HEK293 (cell line): ENCODE measurements around the gene CD69.
A peak's percentile ranks its signal among the peaks of the same experiment; 100 is the strongest.

Source experiments
- CTCF ChIA-PET: fragments of 350-600 bp; formaldehyde crosslinking; extraction: SDS; loops from one replicate; lab custom pipeline; 2021; ENCODE audit warnings: antibody characterized with exemption; lab: Yijun Ruan, JAX
- POLR2A ChIA-PET: fragments of 300-600 bp; formaldehyde crosslinking; extraction: SDS; loops from one replicate; lab custom pipeline; 2020; ENCODE audit warnings: antibody characterized with exemption, inconsistent platforms; lab: Yijun Ruan, JAX
- H3K27ac ChIP-seq: fragments of 200-500 bp; sonication (Bioruptor generic); 2 replicates; pipeline ENCODE4 v1.5.1; 2014; ENCODE audit warnings: low read depth, low read length, control low read depth, inconsistent platforms; ENCODE audit errors: extremely low read depth
- H3K36me3 ChIP-seq, 2 experiments: fragments of 200-500 bp in 1 of 2; sonication (Bioruptor generic) in 1 of 2; 1 replicate in 1 of 2; 2 replicates in 1 of 2; pipeline ENCODE4 v1.5.1; 2014 to 2017; ENCODE audit warnings: inconsistent platforms in 2 of 2, low read length in 2 of 2; ENCODE audit not compliant: control insufficient read depth in 2 of 2, insufficient read depth in 1 of 2
- H3K4me1 ChIP-seq: fragments of 200-500 bp; sonication (Bioruptor generic); 2 replicates; pipeline ENCODE4 v1.5.1; 2014; ENCODE audit warnings: mild to moderate bottlenecking, low read length, inconsistent platforms; ENCODE audit not compliant: control insufficient read depth, insufficient read depth
- H3K4me3 ChIP-seq: 2 replicates; pipeline ENCODE4 v1.5.1; 2011; ENCODE audit warnings: low read depth, mild to moderate bottlenecking, control low read depth, low read length, moderate library complexity
- H3K9me3 ChIP-seq: fragments of 200-500 bp; sonication (Bioruptor generic); 2 replicates; pipeline ENCODE4 v1.5.1; 2014; ENCODE audit warnings: low read depth, low read length, inconsistent platforms; ENCODE audit not compliant: control insufficient read depth, insufficient read depth
- AEBP2 ChIP-seq: fragments of 450-650 bp; formaldehyde crosslinking; IDR thresholded peaks from 2 replicates; pipeline ENCODE4 v1.5.1; 2016; ENCODE audit warnings: missing biosample characterization, missing genetic modification characterization, borderline replicate concordance
- KLF7 ChIP-seq: fragments of 450-650 bp; formaldehyde crosslinking; IDR thresholded peaks from 2 replicates; pipeline ENCODE4 v1.5.1; 2016; ENCODE audit warnings: missing biosample characterization, missing genetic modification characterization, borderline replicate concordance
- TRIM28 ChIP-seq: IDR thresholded peaks from 2 replicates; pipeline ENCODE4 v1.6.1; 2011; ENCODE audit warnings: low read length, control low read depth, borderline replicate concordance
- ZBTB21 ChIP-seq: fragments of 450-650 bp; formaldehyde crosslinking; IDR thresholded peaks from 2 replicates; pipeline ENCODE4 v1.5.1; 2017; ENCODE audit warnings: missing biosample characterization, missing genetic modification characterization
- ZBTB7A ChIP-seq: fragments of 450-650 bp; formaldehyde crosslinking; IDR thresholded peaks from 2 replicates; pipeline ENCODE4 v1.5.1; 2016; ENCODE audit warnings: low read depth, missing biosample characterization, missing genetic modification characterization
- ZNF10 ChIP-seq: fragments of 450-650 bp; formaldehyde crosslinking; IDR thresholded peaks from 2 replicates; pipeline ENCODE4 v1.5.1; 2017; ENCODE audit warnings: missing biosample characterization, missing genetic modification characterization
- ZNF112 ChIP-seq: fragments of 450-650 bp; formaldehyde crosslinking; IDR thresholded peaks from 2 replicates; pipeline ENCODE4 v1.5.0; 2017; ENCODE audit warnings: missing biosample characterization, missing genetic modification characterization
- ZNF132 ChIP-seq: fragments of 450-650 bp; formaldehyde crosslinking; IDR thresholded peaks from 2 replicates; pipeline ENCODE4 v1.5.1; 2017; ENCODE audit warnings: missing biosample characterization, missing genetic modification characterization, borderline replicate concordance
- ZNF175 ChIP-seq: fragments of 450-650 bp; formaldehyde crosslinking; IDR thresholded peaks from 2 replicates; pipeline ENCODE4 v1.5.1; 2016; ENCODE audit warnings: missing biosample characterization, missing genetic modification characterization
- ZNF266 ChIP-seq: fragments of 450-650 bp; formaldehyde crosslinking; IDR thresholded peaks from 2 replicates; pipeline ENCODE4 v1.5.1; 2016; ENCODE audit warnings: missing biosample characterization, missing genetic modification characterization, low read depth
- ZNF280C ChIP-seq: fragments of 450-650 bp; formaldehyde crosslinking; IDR thresholded peaks from 2 replicates; pipeline ENCODE4 v1.5.1; 2016; ENCODE audit warnings: missing biosample characterization, missing genetic modification characterization
- ZNF37A ChIP-seq: fragments of 450-650 bp; IDR thresholded peaks from 2 replicates; pipeline ENCODE4 v1.5.1; 2018; ENCODE audit warnings: missing biosample characterization, missing genetic modification characterization
- ZNF394 ChIP-seq: fragments of 450-650 bp; formaldehyde crosslinking; IDR thresholded peaks from 2 replicates; pipeline ENCODE4 v1.5.1; 2016; ENCODE audit warnings: missing biosample characterization, missing genetic modification characterization, mild to moderate bottlenecking, moderate library complexity, borderline replicate concordance
- ZNF473 ChIP-seq: fragments of 450-650 bp; formaldehyde crosslinking; IDR thresholded peaks from 2 replicates; pipeline ENCODE4 v1.5.1; 2017; ENCODE audit warnings: missing biosample characterization, missing genetic modification characterization
- ZNF513 ChIP-seq: fragments of 450-650 bp; IDR thresholded peaks from 2 replicates; pipeline ENCODE4 v1.5.1; 2018; ENCODE audit warnings: missing biosample characterization, missing genetic modification characterization
- ZNF521 ChIP-seq: fragments of 450-650 bp; formaldehyde crosslinking; IDR thresholded peaks from 2 replicates; pipeline ENCODE4 v1.5.1; 2017; ENCODE audit warnings: missing biosample characterization, mild to moderate bottlenecking, missing genetic modification characterization
- ZNF529 ChIP-seq: fragments of 450-650 bp; formaldehyde crosslinking; IDR thresholded peaks from 2 replicates; pipeline ENCODE4 v1.5.1; 2017; ENCODE audit warnings: missing genetic modification characterization, missing biosample characterization; ENCODE audit not compliant: insufficient replicate concordance
- ZNF530 ChIP-seq: fragments of 450-650 bp; formaldehyde crosslinking; IDR thresholded peaks from 2 replicates; pipeline ENCODE4 v1.5.1; 2016; ENCODE audit warnings: low read depth, missing biosample characterization, missing genetic modification characterization
- ZNF596 ChIP-seq: fragments of 450-650 bp; IDR thresholded peaks from 2 replicates; pipeline ENCODE4 v1.5.0; 2018; ENCODE audit warnings: missing biosample characterization, mild to moderate bottlenecking, missing genetic modification characterization, moderate library complexity
- ZNF600 ChIP-seq: fragments of 450-650 bp; formaldehyde crosslinking; IDR thresholded peaks from 2 replicates; pipeline ENCODE4 v1.5.1; 2016; ENCODE audit warnings: missing biosample characterization, missing genetic modification characterization
- ZNF76 ChIP-seq: fragments of 450-650 bp; formaldehyde crosslinking; IDR thresholded peaks from 2 replicates; pipeline ENCODE4; 2016; ENCODE audit warnings: low read depth, missing biosample characterization, missing genetic modification characterization, borderline replicate concordance
- ZNF837 ChIP-seq: fragments of 450-650 bp; formaldehyde crosslinking; IDR thresholded peaks from 2 replicates; pipeline ENCODE4 v1.5.1; 2016; ENCODE audit warnings: missing biosample characterization, missing genetic modification characterization
- TF ChIP-seq, protein P1 (sequence below): fragments of 450-650 bp; formaldehyde crosslinking; IDR thresholded peaks from 2 replicates; pipeline ENCODE4 v1.5.1; 2016; ENCODE audit warnings: missing biosample characterization, missing genetic modification characterization
- TF ChIP-seq, protein P2 (sequence below): fragments of 450-650 bp; formaldehyde crosslinking; conservative IDR thresholded peaks from 2 replicates; pipeline ENCODE4 v1.5.1; 2016; ENCODE audit warnings: low read depth, missing biosample characterization, missing genetic modification characterization

The CD69 gene

GRCh38 chr12:9752145-9752933 is 8.4 kb downstream of the CD69 start:
- POLR2A ChIA-PET: no interaction called here
- Histone ChIP-seq H3K9me3 (no peaks in the 10 kb centered on the region), H3K4me3 (no peak overlapping the region), H3K27ac (no peak overlapping the region)
- CTCF ChIA-PET: interaction anchor here (0.5 to 6.4 kb wide), 12 partner anchors 8 to 1732 kb away, joined by 3 to 99 read pairs (median 4); partner anchors contain the start of gene CD69
- TF ChIP-seq ZNF600 (no peak), ZNF837 (tag by site-specific recombination) (no peak), ZNF132 (no peak), ZNF529 (tag by site-specific recombination) (no peak), ZNF112 (tag by site-specific recombination) (no peak), TRIM28 (no peak), ZNF10 (tag by site-specific recombination) (no peak), ZNF513 (no peak), ZBTB7A (tag by site-specific recombination) (no peak), ZNF280C (tag by site-specific recombination) (no peak), ZNF266 (tag by site-specific recombination) (no peak), ZNF473 (tag by site-specific recombination) (no peak), ZNF76 (tag by site-specific recombination) (no peak), ZBTB21 (tag by site-specific recombination) (no peak), ZNF37A (tag by site-specific recombination) (no peak)
- TF ChIP-seq, protein P1, sequence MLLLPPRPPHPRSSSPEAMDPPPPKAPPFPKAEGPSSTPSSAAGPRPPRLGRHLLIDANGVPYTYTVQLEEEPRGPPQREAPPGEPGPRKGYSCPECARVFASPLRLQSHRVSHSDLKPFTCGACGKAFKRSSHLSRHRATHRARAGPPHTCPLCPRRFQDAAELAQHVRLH: no peak
- TF ChIP-seq, all 188 proteins: peak for 0
- no peaks in the 10 kb centered on the region for H3K36me3 ChIP-seq
- no peaks in the 10 kb centered on the region for H3K4me1 ChIP-seq

GRCh38 chr12:9751204-9752144 is 9.2 kb downstream of the CD69 start:
- Histone ChIP-seq H3K4me3 (no peak overlapping the region), H3K9me3 (no peaks in the 10 kb centered on the region), H3K36me3 (no peaks in the 10 kb centered on the region), H3K4me1 (no peaks in the 10 kb centered on the region), H3K27ac (no peak overlapping the region)
- CTCF ChIA-PET: interaction anchor here (0.5 to 6.4 kb wide), 42 partner anchors 9 to 1732 kb away, joined by 3 to 99 read pairs (median 5); partner anchors contain the start of genes CD69, CLEC12B, CLEC1B and CLEC7A
- POLR2A ChIA-PET: no interaction called here
- TF ChIP-seq ZNF521 (tag by site-specific recombination): no peak
- no peak for TF ChIP-seq ZNF175
- peak; percentile 79 for TF ChIP-seq ZNF596
- no peak for TF ChIP-seq ZNF394 (tag by site-specific recombination)
- TF ChIP-seq ZBTB21 (tag by site-specific recombination): no peak
- TF ChIP-seq AEBP2 (tag by site-specific recombination): no peak
- TF ChIP-seq, protein P2, sequence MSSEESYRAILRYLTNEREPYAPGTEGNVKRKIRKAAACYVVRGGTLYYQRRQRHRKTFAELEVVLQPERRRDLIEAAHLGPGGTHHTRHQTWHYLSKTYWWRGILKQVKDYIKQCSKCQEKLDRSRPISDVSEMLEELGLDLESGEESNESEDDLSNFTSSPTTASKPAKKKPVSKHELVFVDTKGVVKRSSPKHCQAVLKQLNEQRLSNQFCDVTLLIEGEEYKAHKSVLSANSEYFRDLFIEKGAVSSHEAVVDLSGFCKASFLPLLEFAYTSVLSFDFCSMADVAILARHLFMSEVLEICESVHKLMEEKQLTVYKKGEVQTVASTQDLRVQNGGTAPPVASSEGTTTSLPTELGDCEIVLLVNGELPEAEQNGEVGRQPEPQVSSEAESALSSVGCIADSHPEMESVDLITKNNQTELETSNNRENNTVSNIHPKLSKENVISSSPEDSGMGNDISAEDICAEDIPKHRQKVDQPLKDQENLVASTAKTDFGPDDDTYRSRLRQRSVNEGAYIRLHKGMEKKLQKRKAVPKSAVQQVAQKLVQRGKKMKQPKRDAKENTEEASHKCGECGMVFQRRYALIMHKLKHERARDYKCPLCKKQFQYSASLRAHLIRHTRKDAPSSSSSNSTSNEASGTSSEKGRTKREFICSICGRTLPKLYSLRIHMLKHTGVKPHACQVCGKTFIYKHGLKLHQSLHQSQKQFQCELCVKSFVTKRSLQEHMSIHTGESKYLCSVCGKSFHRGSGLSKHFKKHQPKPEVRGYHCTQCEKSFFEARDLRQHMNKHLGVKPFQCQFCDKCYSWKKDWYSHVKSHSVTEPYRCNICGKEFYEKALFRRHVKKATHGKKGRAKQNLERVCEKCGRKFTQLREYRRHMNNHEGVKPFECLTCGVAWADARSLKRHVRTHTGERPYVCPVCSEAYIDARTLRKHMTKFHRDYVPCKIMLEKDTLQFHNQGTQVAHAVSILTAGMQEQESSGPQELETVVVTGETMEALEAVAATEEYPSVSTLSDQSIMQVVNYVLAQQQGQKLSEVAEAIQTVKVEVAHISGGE (tag by site-specific recombination): no peak
- no peak for TF ChIP-seq ZNF530 (tag by site-specific recombination)
- TF ChIP-seq KLF7 (tag by site-specific recombination): no peak
